Trophoblast cell (in vitro differentiated cells and primary cell): Measurements from ENCODE around the gene C2orf81. TPM values are rescaled to one million over a fixed set of nuclear protein-coding genes. Genes with fewer than 3 reads are reported as not detected.
"Not testable (repeated sequence)": the region's sequence is repeated elsewhere in the genome, so short reads cannot be mapped to it uniquely, and the experiment has no call there.

Experiments used
- DNase-seq, 2 donors: peaks; one replicate each; pipeline ENCODE4 v3.0.0-alpha.2; 2016
- H2AFZ ChIP-seq: 2 replicates; pipeline ENCODE4 v1.6.1; 2013; ENCODE audit warnings: low read length, moderate library complexity, mild to moderate bottlenecking; ENCODE audit not compliant: insufficient read depth, poor library complexity
- H2AK5ac ChIP-seq: 2 replicates; pipeline ENCODE4 v1.6.1; 2013; ENCODE audit warnings: mild to moderate bottlenecking, low read length
- H2BK120ac ChIP-seq: 2 replicates; pipeline ENCODE4 v1.6.1; 2013; ENCODE audit warnings: low read length, mild to moderate bottlenecking, moderate library complexity; ENCODE audit not compliant: insufficient read depth, poor library complexity
- H2BK12ac ChIP-seq: 2 replicates; pipeline ENCODE4 v1.6.1; 2013; ENCODE audit warnings: mild to moderate bottlenecking, low read length, moderate library complexity
- H2BK5ac ChIP-seq: 2 replicates; pipeline ENCODE4 v1.6.1; 2013; ENCODE audit warnings: low read length, low read depth, moderate library complexity, mild to moderate bottlenecking; ENCODE audit not compliant: poor library complexity
- H3K14ac ChIP-seq: 2 replicates; pipeline ENCODE4 v1.6.1; 2013; ENCODE audit warnings: mild to moderate bottlenecking, low read length
- H3K18ac ChIP-seq: 2 replicates; pipeline ENCODE4 v1.6.1; 2013; ENCODE audit warnings: mild to moderate bottlenecking, low read length
- H3K23ac ChIP-seq: 2 replicates; pipeline ENCODE4 v1.6.1; 2013; ENCODE audit warnings: low read length
- H3K27ac ChIP-seq: 2 replicates; pipeline ENCODE4 v1.5.1; 2013; ENCODE audit warnings: low read depth, mild to moderate bottlenecking, inconsistent platforms, low read length, moderate library complexity
- H3K27me3 ChIP-seq: 2 replicates; pipeline ENCODE4 v1.6.1; 2013; ENCODE audit warnings: inconsistent platforms, mild to moderate bottlenecking, low read length, moderate library complexity; ENCODE audit not compliant: insufficient read depth
- H3K36me3 ChIP-seq, 2 experiments: 1 replicate in 1 of 2; 2 replicates in 1 of 2; pipeline ENCODE4 v1.6.1; 2013; ENCODE audit warnings: low read length in 2 of 2, mild to moderate bottlenecking in 2 of 2, moderate library complexity in 1 of 2; ENCODE audit not compliant: insufficient read depth in 2 of 2, control insufficient read depth in 1 of 2
- H3K4ac ChIP-seq: 2 replicates; pipeline ENCODE4 v1.6.1; 2013; ENCODE audit warnings: low read depth, mild to moderate bottlenecking, low read length, moderate library complexity
- H3K4me1 ChIP-seq, 2 experiments: 1 replicate in 1 of 2; 2 replicates in 1 of 2; pipeline ENCODE4 v1.6.1; 2013; ENCODE audit warnings: low read length in 2 of 2, mild to moderate bottlenecking in 2 of 2, moderate library complexity in 1 of 2; ENCODE audit not compliant: insufficient read depth in 2 of 2, control insufficient read depth in 1 of 2
- H3K4me2 ChIP-seq: 2 replicates; pipeline ENCODE4 v1.6.1; 2013; ENCODE audit warnings: inconsistent platforms, mild to moderate bottlenecking, low read length, moderate library complexity
- H3K4me3 ChIP-seq: 2 replicates; pipeline ENCODE4 v1.5.1; 2013; ENCODE audit warnings: mild to moderate bottlenecking, low read depth, low read length, inconsistent platforms
- H3K79me1 ChIP-seq: one replicate; pipeline ENCODE4 v1.6.1; 2013; ENCODE audit warnings: low read length
- H3K79me2 ChIP-seq: 2 replicates; pipeline ENCODE4 v1.6.1; 2013; ENCODE audit warnings: low read length, mild to moderate bottlenecking; ENCODE audit not compliant: control insufficient read depth, insufficient read depth, poor library complexity
- H3K9ac ChIP-seq: 2 replicates; pipeline ENCODE4 v1.6.1; 2013; ENCODE audit warnings: mild to moderate bottlenecking, low read length
- H3K9me3 ChIP-seq: 2 replicates; pipeline ENCODE4 v1.6.1; 2013; ENCODE audit warnings: low read depth, mild to moderate bottlenecking, control low read depth, inconsistent platforms, low read length; ENCODE audit not compliant: insufficient read depth
- H4K12ac ChIP-seq: 2 replicates; pipeline ENCODE4 v1.6.1; 2013; ENCODE audit warnings: low read depth, mild to moderate bottlenecking, low read length, moderate library complexity
- H4K8ac ChIP-seq: 2 replicates; pipeline ENCODE4 v1.6.1; 2013; ENCODE audit warnings: low read depth, mild to moderate bottlenecking, low read length, moderate library complexity
- H4K91ac ChIP-seq: one replicate; pipeline ENCODE4 v1.6.1; 2013; ENCODE audit warnings: low read depth, mild to moderate bottlenecking, low read length, moderate library complexity
- WGBS: extraction: QIAGEN DNeasy Blood & Tissue Kit; methylation state at CpG from one replicate; pipeline ENCODE4 v1.1.7; 2013; ENCODE audit warnings: missing lambda C conversion rate; ENCODE audit not compliant: insufficient read length, insufficient coverage; ENCODE audit errors: extremely low coverage; 5-methylcytosine and 5-hydroxymethylcytosine counted together
- polyA plus RNA-seq: library from polyadenylated mRNA; stranded (reverse); fragments of 200-250 nt; gene quantifications from 2 replicates; pipeline ENCODE4 v1.2.3, GENCODE V29; 2013

The C2orf81 gene
- polyA plus RNA-seq, result 0.29 and 0.31 TPM in 2 replicates

DNA sequence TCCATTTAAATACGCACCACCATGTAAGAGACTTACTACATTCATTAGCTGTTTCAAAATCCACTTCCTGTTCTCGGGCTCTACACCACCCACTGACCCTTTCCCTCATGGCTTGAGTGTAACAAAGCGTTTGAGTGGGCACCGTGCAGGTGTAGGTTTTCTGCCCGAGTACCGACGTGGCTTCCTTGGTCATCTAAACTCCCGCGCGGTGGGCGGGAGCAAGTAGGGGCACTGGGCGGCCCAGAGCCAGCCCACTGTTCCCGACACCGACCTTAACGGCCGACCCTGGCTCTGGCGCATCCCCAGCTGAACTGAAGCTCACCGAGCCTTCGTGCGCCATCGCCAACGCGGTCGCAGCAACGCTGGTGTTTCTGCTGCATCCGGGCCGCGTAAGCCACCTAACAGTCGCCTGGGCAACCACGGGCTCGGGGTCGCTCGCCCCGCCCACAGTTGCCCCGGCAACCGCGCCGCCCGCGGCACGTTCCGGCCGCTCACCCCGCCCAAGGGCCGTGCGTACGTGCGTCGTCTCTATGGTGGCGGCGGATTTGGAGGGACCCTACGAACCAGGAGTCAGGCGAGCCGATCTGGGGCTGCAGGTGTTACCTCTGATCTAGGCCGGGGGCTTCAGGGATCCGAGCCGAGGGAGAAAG lies at the start of gene C2orf81, which contains the start of gene WDR54:
TSS of gene C2orf81 (minus strand) at position 399 of the 650 bp plus-strand sequence. CDS start at position 340, 59 bp downstream.
TSS of gene WDR54 (plus strand) at position 510 of the 650 bp plus-strand sequence. CDS start 424 bp downstream, outside the sequence.
- H3K14ac ChIP-seq, result no peak within 1 kb of the TSS
- peaks cover 2% of the 10 kb centered on the region for H3K79me2 ChIP-seq
- no peaks in the 10 kb centered on the region for H3K27me3 ChIP-seq
- H4K12ac ChIP-seq, result peak within 1 kb of the TSS; percentile 14
- H2AK5ac ChIP-seq, result no peak within 1 kb of the TSS
- H2BK120ac ChIP-seq, result no peak within 1 kb of the TSS
- peak; percentile 84 to 93 for DNase-seq
- no CpG with 5 or more reads among the region's 57 CpGs for WGBS
- H4K8ac ChIP-seq, result peak within 1 kb of the TSS; percentile 81
- peak within 1 kb of the TSS; percentile 88 for H2AFZ ChIP-seq
- no peaks in the 10 kb centered on the region for H3K9me3 ChIP-seq
- no peak within 1 kb of the TSS for H3K27ac ChIP-seq
- no peak within 1 kb of the TSS for H3K4ac ChIP-seq
- H4K91ac ChIP-seq, result peak within 1 kb of the TSS; percentile 7
- H2BK12ac ChIP-seq, result no peak within 1 kb of the TSS
- H3K23ac ChIP-seq, result peak within 1 kb of the TSS; percentile 55
- H3K18ac ChIP-seq, result no peak within 1 kb of the TSS
- H3K4me2 ChIP-seq, result peak within 1 kb of the TSS; percentile 90
- no peaks in the 10 kb centered on the region for H3K79me1 ChIP-seq
- peaks cover 6 to 9% of the 10 kb centered on the region in 2 experiments for H3K4me1 ChIP-seq
- peaks cover 12 to 15% of the 10 kb centered on the region in 2 experiments for H3K36me3 ChIP-seq
- H3K4me3 ChIP-seq, result peak within 1 kb of the TSS; percentile 64
- H3K9ac ChIP-seq, result no peak within 1 kb of the TSS
- no peak within 1 kb of the TSS for H2BK5ac ChIP-seq

DNA sequence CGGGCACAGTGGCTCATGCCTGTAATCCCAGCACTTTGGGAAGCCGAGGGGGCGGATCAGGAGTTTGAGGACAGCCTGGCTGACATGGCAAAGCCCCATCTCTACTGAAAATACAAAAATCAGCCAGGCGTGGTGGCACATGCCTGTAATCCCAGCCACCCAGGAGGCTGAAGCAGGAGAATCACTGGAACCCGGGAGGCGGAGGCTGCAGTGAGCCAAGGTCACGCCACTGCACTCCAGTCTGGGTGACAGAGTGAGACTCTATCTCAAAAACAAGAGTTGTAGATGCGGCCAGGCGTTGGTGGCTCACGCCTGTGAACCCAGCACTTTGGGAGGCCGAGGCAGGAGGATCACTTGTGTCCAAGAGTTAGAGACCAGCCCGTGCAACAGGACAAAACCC lies 49.3 kb upstream of the C2orf81 start:
- not testable (repeated sequence) for H2BK12ac ChIP-seq, H2BK120ac ChIP-seq, H3K9ac ChIP-seq, H2AFZ ChIP-seq, H3K79me2 ChIP-seq, H3K14ac ChIP-seq, H3K27ac ChIP-seq, H3K4me1 ChIP-seq, H3K9me3 ChIP-seq, H3K79me1 ChIP-seq, H4K91ac ChIP-seq, H2BK5ac ChIP-seq, H3K23ac ChIP-seq, H3K18ac ChIP-seq, DNase-seq, H4K8ac ChIP-seq, H4K12ac ChIP-seq, H2AK5ac ChIP-seq, H3K4ac ChIP-seq, H3K4me3 ChIP-seq, H3K4me2 ChIP-seq, H3K27me3 ChIP-seq
- no CpG with 5 or more reads among the region's 12 CpGs for WGBS
- peaks cover 12 to 15% of the 10 kb centered on the region in 2 experiments for H3K36me3 ChIP-seq

DNA sequence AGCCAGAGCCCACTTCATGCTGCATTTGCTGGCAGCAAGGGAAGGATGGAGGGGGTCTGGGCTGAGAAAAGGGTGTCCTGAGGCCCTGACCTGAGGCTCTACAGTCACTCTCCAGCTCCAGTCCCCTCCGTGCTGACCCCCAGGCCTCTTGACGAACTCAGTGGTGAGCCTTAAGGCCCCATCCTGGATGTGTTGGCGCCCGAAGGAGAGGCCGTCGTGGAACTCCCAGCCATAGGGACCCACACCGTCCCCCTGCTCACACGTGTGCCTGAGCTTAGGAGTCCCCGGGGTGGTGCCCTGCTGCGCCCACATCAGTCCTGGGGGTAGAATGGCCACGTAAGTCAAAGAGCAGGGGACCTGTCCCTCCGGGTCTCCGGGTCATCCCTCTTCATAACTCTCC lies 43.0 kb upstream of the C2orf81 start:
- WGBS, result no CpG with 5 or more reads among the region's 13 CpGs
- Histone ChIP-seq H3K36me3 (peaks cover 34% of the 10 kb centered on the region in 2 experiments), H2BK5ac (peak overlapping the region; percentile 34), H3K27me3 (no peaks in the 10 kb centered on the region), H4K8ac (peak overlapping the region; percentile 68), H3K4me1 (peaks cover 4 to 8% of the 10 kb centered on the region in 2 experiments), H3K4me3 (peak overlapping the region; percentile 99), H3K79me1 (peaks cover 8% of the 10 kb centered on the region), H3K4ac (peak overlapping the region; percentile 96), H3K4me2 (peak overlapping the region; percentile 96), H3K9me3 (peaks cover 5% of the 10 kb centered on the region), H4K91ac (peak overlapping the region; percentile 59), H2BK12ac (peak overlapping the region; percentile 7), H3K27ac (no peak overlapping the region), H2BK120ac (peak overlapping the region; percentile 29), H3K79me2 (peaks cover 9% of the 10 kb centered on the region), H3K23ac (peak overlapping the region; percentile 46), H3K9ac (peak overlapping the region; percentile 94), H3K18ac (peak overlapping the region; percentile 60), H2AFZ (peak overlapping the region; percentile 55), H2AK5ac (peak overlapping the region; percentile 93), H3K14ac (peak overlapping the region; percentile 95), H4K12ac (peak overlapping the region; percentile 49)
- DNase-seq, result no peak

DNA sequence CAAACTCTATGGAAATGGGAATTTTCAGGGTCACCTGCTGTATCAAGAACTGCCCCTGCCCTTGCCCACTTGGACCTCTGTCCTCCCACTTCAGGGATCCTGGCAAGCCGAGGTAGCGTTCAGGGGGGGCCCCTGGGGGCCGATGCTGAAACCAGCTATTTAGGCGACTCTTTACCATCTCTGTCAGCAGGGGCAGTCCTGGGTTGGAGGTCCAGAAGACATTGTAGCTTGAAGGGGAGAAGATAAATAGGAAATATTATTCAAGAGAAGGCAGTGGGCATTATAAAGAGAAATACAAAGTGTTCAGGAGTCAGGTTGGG lies 41.3 kb upstream of the C2orf81 start:
- no peak overlapping the region for H3K4ac ChIP-seq

More for the DNA sequence above, 41.3 kb upstream of the C2orf81 start:
- Histone ChIP-seq H3K36me3 (peaks cover 34 to 36% of the 10 kb centered on the region in 2 experiments), H2BK12ac (no peak overlapping the region), H3K4me2 (no peak overlapping the region), H2BK120ac (no peak overlapping the region), H3K9ac (no peak overlapping the region), H3K79me1 (peaks cover 15% of the 10 kb centered on the region), H3K27ac (no peak overlapping the region), H3K79me2 (peaks cover 17% of the 10 kb centered on the region), H2AFZ (no peak overlapping the region), H3K18ac (no peak overlapping the region), H3K4me1 (peaks cover 6 to 12% of the 10 kb centered on the region in 2 experiments), H4K12ac (no peak overlapping the region), H3K23ac (no peak overlapping the region), H2BK5ac (no peak overlapping the region), H4K8ac (no peak overlapping the region), H3K27me3 (no peaks in the 10 kb centered on the region), H3K9me3 (peaks cover 5% of the 10 kb centered on the region), H3K14ac (no peak overlapping the region), H3K4me3 (no peak overlapping the region), H4K91ac (no peak overlapping the region), H2AK5ac (no peak overlapping the region)
- no CpG with 5 or more reads among the region's 4 CpGs for WGBS
- DNase-seq, result no peak
